Ureter (tissue), 1 donor: ENCODE results near the gene FRS2. TPM values are rescaled to one million over a fixed set of nuclear protein-coding genes. Genes with fewer than 3 reads are reported as not detected.
"Not testable (repeated sequence)": the region's sequence is repeated elsewhere in the genome, so short reads cannot be mapped to it uniquely, and the experiment has no call there.

Experiments
- DNase-seq: peaks from one replicate; pipeline ENCODE4 v3.0.0-alpha.2; 2020; ENCODE audit warnings: low spot score
- total RNA-seq: library from RNA; stranded (reverse); gene quantifications from one replicate; pipeline ENCODE4 v1.2.4, GENCODE V29; 2023
- donor health status: DM: yes; HTN: yes; CAD: no.

FRS2 gene
- total RNA-seq, 1 donor from 2014 or later, result 38.2 TPM

- DNase-seq, result no peak
Measured at GRCh38 chr12:69579029-69579428, 108.8 kb downstream of the FRS2 start.

DNA sequence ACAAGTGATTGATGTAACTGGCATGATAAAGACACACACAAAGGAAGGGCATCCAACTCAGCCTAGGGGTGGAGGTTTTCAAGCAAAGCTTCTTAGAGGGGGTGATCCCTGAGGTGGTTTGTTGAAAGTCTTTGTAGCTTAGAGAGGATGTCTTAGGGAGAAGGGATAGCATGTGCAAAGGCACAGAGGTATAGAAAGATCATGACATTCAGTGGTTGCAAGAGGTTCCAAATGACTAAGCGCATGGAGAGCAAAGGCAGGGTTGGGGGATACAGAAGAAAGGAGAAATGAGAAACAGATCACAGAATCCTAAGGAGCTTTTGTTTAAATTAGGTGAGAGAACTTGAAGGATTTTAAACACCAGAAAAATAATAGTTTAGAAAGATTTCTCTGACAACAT, 109.9 kb downstream of the FRS2 start:
- DNase-seq, result no peak

GRCh38 chr12:69583203-69583602, 113.0 kb downstream of the FRS2 start:
- DNase-seq, result no peak

GRCh38 chr12:69585189-69586062, 115.2 kb downstream of the FRS2 start, which contains the start of gene CCT2:
CCT2 (plus strand) TSS chr12:69585459; CDS start chr12:69585522, 63 bp downstream.
- DNase-seq, result peak; percentile 97

GRCh38 chr12:69588527-69588926, 118.3 kb downstream of the FRS2 start:
- no peak for DNase-seq

DNA sequence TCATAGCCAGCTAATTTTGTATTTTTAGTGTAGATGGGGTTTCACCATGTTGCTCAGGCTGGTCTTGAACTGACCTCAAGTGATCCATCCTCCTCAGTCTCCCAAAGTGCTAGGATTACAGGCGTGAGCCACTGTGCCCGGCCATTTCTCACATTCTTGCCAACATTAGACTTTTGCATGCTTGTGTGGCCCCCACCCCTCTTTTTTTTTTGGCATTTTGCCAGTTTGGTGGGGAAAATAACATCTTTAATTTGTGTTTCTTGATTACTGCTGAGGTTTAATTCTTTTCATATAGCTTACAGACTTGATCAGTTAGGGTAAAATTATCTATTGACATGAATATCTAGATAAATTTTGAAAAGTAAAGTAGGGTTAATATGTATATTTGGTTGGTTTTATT, 118.9 kb downstream of the FRS2 start:
- no peak for DNase-seq

DNA sequence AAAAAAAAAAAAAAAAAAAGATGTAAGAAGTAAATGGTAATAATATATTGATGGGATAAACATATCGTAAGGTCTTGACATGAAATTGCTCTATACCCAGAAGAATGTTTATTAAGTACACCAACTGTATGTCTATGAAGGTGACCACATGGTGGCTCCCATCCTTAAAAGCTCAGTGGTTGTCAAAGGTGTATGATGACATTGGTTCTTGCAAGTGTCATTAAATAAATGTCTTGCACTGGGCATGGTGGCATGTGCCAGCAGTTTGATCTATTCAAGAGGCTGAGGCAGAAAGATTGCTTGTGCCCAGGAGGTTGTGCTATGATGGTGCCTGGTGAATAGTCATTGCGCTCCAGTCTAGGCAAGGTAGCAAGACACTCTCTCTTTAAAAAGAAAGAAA, 125.5 kb downstream of the FRS2 start:
- no peak for DNase-seq

DNA sequence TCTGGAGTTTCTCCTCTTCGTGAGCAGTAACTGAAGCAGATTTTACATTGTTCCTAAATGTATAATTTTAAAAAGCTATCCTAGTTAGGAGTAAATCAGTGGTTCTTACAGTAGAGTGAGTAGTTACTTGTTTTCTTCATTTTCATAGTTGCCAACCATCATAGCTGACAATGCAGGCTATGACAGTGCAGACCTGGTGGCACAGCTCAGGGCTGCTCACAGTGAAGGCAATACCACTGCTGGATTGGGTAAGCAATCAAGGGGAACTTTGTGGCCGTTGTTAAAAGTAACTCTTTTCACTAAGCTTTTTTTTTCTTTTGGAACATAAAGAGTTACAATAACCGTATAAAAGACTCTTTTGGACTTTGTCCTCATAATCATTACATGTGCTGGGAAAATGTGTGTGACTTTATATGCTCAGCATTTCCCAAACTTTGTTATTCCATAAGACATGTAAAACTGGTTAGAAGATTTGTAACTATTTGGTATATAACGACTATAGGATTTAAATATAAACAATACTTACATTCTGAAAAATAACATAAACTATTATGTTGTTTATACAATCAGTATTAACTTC, 128.1 kb downstream of the FRS2 start:
- no peak for DNase-seq

- DNase-seq, result no peak
Measured at GRCh38 chr12:69600804-69601203, 130.6 kb downstream of the FRS2 start.

DNA sequence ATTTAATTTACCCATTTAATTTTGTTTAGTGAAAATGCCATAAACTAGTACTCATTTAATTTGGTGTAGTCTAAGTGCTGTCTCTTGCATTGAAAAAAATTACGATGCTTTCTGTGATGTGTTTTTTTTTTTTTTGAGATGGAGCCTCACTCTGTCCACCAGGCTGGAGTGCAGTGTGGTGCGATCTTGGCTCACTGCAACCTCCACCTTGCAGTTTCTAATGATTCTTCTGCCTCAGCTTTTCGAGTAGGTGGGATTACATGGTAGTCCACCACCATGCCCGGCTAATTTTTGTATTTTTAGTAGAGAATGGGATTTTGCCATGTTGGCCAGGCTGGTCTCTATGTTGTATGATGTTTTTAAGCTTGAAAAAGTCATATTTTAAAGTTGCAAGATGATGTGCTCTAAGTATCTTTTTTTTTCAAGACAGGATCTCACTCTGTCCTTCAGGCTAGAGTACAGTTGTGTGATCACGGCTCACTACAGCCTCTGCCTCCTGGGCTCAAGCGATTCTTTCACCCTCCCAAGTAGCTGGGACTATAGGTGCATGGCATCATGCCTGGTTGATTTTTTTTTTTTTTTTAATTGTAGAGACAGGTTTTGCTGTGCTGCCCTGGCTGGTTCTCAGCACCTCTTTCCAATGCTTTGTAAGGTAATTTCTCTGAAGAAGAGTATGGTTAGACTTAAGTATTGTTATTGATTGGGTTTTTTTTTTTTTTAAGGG, 131.9 kb downstream of the FRS2 start:
- no peak for DNase-seq

GRCh38 chr12:69602954-69603353, 132.8 kb downstream of the FRS2 start:
- DNase-seq, result no peak

DNA sequence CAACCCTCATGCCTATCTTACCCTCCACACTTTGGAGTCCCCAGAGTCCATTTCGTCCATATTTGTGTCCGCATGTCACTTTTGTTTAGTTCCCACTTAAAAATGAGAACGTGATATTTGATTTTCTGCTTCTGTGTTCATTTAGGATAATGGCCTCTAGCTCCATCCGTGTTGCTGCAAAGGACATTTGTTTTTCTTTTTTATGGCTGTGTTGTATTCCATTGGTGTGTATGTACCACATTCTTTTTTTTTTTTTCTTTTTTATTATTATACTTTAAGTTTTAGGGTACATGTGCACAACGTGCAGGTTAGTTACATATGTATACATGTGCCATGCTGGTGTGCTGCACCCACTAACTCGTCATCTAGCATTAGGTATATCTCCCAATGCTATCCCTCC, 133.4 kb downstream of the FRS2 start:
- DNase-seq, result not testable (repeated sequence)

- DNase-seq, result not testable (repeated sequence)
Measured at GRCh38 chr12:69604275-69604674, 134.1 kb downstream of the FRS2 start.

- no peak for DNase-seq
Measured at GRCh38 chr12:69608114-69608513, 137.9 kb downstream of the FRS2 start.

DNA sequence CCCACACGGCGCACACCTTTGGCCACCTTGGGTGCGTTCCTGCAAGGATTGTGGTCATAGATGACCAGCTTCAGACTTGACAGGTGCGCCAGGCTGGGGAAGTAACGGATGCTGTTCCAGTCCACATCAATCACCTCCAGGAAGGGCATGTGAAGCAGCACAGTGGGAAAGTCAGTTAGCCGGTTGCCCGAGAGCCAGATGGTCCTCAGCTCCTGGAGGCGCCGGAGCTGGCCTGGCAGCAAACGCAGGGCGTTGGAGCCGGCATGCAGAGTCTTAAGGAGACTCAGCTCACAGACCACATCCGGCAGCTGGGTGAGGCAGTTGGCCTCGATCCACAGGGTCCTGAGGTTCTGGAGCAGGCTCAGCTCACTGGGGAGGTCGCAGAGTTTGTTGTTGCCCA, 139.9 kb downstream of the FRS2 start:
- no peak for DNase-seq

- no peak for DNase-seq
Measured at GRCh38 chr12:69610729-69611128, 140.5 kb downstream of the FRS2 start, which contains the start of gene LRRC10. LRRC10 (minus strand) TSS chr12:69610907; CDS start chr12:69610838, 69 bp downstream.

GRCh38 chr12:69613351-69613750, 143.2 kb downstream of the FRS2 start:
- DNase-seq, result no peak

DNA sequence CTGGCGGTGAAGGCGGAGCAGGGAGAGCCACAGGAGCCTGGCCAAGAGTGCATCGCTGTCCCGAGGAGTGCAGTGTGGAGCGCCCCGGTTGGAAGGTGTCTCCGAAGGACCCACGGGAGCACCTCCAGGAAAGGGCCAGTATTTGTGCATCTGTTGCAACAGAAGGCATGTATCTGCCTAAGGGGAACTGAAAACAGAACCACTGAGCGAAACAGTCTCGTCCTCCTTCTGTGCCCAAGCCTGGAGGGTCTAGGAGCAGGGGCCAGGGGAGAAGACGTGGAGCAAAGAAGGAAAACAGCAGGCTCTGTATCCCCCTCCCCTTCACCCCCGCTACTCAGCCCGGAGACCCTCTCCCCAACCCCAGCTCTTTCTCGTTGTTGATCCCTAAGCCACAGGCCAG, 145.8 kb downstream of the FRS2 start:
- no peak for DNase-seq

DNA sequence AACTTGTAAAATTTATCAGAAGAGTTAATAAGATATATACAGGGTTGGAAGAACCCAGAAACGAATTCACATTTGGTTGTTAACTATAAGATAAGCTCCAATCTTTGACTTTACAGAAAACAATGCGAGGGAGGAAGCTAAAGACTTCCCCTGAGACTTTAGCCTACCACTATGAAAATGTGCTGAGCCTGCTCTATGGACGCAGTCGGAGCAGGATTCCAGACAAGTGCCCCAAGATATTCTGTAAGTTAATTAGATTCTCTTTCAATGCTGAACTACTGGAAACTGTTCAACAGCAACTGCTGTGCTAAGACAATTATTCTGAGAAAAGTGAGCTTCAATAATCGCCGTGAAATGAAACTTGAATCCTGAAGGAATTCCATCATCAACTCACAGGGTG, 148.9 kb downstream of the FRS2 start:
- no peak for DNase-seq

GRCh38 chr12:69620077-69620476, 149.9 kb downstream of the FRS2 start:
- DNase-seq, result no peak

DNA sequence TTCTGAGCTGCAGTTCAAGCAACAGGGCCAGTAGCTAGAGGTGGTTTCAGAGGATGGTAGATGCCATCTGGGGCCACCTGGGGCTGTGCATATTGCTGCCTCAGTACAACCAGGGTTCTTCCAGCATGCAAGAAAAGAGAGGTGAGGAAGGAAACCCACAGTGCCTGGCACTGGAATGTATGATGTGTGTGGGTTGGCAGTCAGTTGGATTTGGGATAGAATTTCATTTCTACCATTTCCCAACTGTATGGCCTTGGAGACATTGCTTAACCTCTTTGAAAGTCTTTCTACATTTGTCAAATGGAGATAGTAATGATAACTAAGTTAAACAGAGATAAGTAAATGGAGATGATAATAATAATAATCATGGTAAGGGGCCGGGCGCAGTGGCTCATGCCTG, 150.7 kb downstream of the FRS2 start:
- DNase-seq, result no peak

GRCh38 chr12:69621551-69621950, 151.4 kb downstream of the FRS2 start:
- no peak for DNase-seq

- DNase-seq, result no peak
Measured at GRCh38 chr12:69623970-69624369, 153.8 kb downstream of the FRS2 start.
